Epithelial cell of umbilical artery (primary cell): ENCODE measurements around the gene SLCO1C1. TPM values are rescaled to one million over a fixed set of nuclear protein-coding genes. Genes with fewer than 3 reads are reported as not detected.

Experiments
- total RNA-seq: library from RNA; depleted of rRNA; stranded (reverse); fragments of >200 nt; gene quantifications from 2 replicates; pipeline ENCODE4 v1.2.3, GENCODE V29; 2014

The SLCO1C1 gene, protein sequence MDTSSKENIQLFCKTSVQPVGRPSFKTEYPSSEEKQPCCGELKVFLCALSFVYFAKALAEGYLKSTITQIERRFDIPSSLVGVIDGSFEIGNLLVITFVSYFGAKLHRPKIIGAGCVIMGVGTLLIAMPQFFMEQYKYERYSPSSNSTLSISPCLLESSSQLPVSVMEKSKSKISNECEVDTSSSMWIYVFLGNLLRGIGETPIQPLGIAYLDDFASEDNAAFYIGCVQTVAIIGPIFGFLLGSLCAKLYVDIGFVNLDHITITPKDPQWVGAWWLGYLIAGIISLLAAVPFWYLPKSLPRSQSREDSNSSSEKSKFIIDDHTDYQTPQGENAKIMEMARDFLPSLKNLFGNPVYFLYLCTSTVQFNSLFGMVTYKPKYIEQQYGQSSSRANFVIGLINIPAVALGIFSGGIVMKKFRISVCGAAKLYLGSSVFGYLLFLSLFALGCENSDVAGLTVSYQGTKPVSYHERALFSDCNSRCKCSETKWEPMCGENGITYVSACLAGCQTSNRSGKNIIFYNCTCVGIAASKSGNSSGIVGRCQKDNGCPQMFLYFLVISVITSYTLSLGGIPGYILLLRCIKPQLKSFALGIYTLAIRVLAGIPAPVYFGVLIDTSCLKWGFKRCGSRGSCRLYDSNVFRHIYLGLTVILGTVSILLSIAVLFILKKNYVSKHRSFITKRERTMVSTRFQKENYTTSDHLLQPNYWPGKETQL
- total RNA-seq, result 0.46 and 0.65 TPM in 2 replicates

DNA sequence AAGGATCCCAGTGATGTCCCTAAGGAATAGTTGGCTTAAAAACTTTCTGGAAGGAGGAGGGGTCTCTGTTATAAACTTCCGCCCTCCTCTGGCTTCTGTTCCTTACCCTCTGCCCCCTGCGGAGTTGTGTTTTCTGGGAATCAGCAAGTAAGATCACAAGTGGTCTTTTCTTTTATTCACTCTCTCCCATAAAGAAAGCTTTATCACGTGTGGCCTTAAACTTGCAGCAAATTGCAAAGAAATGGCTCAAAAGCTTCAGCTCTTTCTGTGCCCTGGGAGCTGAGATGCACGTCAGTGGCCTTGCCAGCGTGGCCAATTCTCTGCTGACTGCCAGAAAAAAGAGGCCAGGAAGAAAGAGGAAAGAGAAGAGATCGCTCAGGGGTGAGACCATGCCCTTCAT, at the start of gene SLCO1C1:
TSS of gene SLCO1C1 (plus strand) at position 101 of the 400 bp plus-strand sequence. CDS start 4,245 bp downstream, outside the sequence.

Other genes starting within 250 kb of the SLCO1C1 start
- gene SLCO1B3, start 115.4 kb downstream of the SLCO1C1 start, total RNA-seq, result not detected in 2 replicates